ENCODE results near the gene RABGAP1L. TPM values are rescaled to one million over a fixed set of nuclear protein-coding genes. Genes with fewer than 3 reads are reported as not detected.

Gene RABGAP1L
- total and polyA plus RNA-seq, 2 of the 4 experiments (the other 2 are of a cell fraction): 7.9 to 26.7 TPM

GRCh38 chr1:174153825-174154107, 5.6 kb upstream of the RABGAP1L start:
- no peak for ATAC-seq (ENCODE audit: low read depth)
- Histone ChIP-seq H2BK15ac (ENCODE audit: low read depth, low read length) (no peak overlapping the region), H4K91ac (ENCODE audit: insufficient read depth, low read depth, low read length) (no peak overlapping the region), H3K36me3 (ENCODE audit: control insufficient read depth, insufficient read depth, low read length) (no peaks in the 10 kb centered on the region), H2BK120ac (ENCODE audit: low read depth, low read length) (no peak overlapping the region), H4K20me1 (ENCODE audit: insufficient read depth, low read length) (no peaks in the 10 kb centered on the region), H2BK5ac (ENCODE audit: low read depth, low read length, poor library complexity, severe bottlenecking) (no peak overlapping the region), H3K9ac (ENCODE audit: low read depth, low read length) (no peak overlapping the region), H3K56ac (ENCODE audit: extremely low read depth, insufficient read depth, low read length) (no peak overlapping the region), H2BK20ac (ENCODE audit: low read depth, low read length) (no peak overlapping the region), H3K4me3 (ENCODE audit: insufficient read depth, low read depth, low read length) (no peak overlapping the region), H3K9me3 (ENCODE audit: control insufficient read depth, insufficient read depth, low read length) (no peaks in the 10 kb centered on the region), H3K9me1 (ENCODE audit: insufficient read depth, low read length) (no peaks in the 10 kb centered on the region), H3K4ac (ENCODE audit: low read depth, low read length) (no peak overlapping the region), H4K8ac (ENCODE audit: low read depth in 2 of 2, low read length in 2 of 2) (no peak overlapping the region), H2AK5ac (ENCODE audit: low read depth, low read length) (no peak overlapping the region), H2AK9ac (replicated peaks; ENCODE audit: low read depth, low read length, poor library complexity) (no peak overlapping the region), H2AFZ (replicated peaks; ENCODE audit: low read length, poor library complexity) (no peak overlapping the region), H3K4me2 (ENCODE audit: low read depth, low read length) (no peak overlapping the region), H3K79me1 (ENCODE audit: low read depth in 1 of 2, low read length in 2 of 2) (no peaks in the 10 kb centered on the region), H3K18ac (ENCODE audit: low read depth, low read length) (no peak overlapping the region), H4K5ac (ENCODE audit: low read depth, low read length) (no peak overlapping the region), H3K23ac (ENCODE audit: low read depth, low read length) (no peak overlapping the region), H3K4me1 (ENCODE audit: control insufficient read depth, insufficient read depth, low read length) (no peaks in the 10 kb centered on the region), H3K27me3 (ENCODE audit: control insufficient read depth, insufficient read depth, low read length) (no peaks in the 10 kb centered on the region; the same call in 1 of the 2 replicates), H3K27ac (ENCODE audit: insufficient read depth, low read length) (no peak overlapping the region), H3K14ac (replicated peaks; ENCODE audit: low read depth, low read length) (no peak overlapping the region)
- intact Hi-C loops (cut with micrococcal nuclease) (no loop called here), in situ Hi-C loops (cut with MboI; ENCODE audit: low sequenced_read_pairs) (no loop called here), dilution Hi-C loops (cut with HindIII; ENCODE audit: low sequenced_read_pairs, unreplicated experiment) (no loop called here)
- POLR2A ChIA-PET (ENCODE audit: unreplicated experiment): no interaction called here
- CTCF ChIA-PET: interaction anchor here (0.6 kb wide), 1 partner anchor 18 kb away, joined by 3 read pairs; no protein-coding TSS in a partner anchor
- TF ChIP-seq BHLHE40 (IDR thresholded peaks at IDR 0.05; ENCODE audit: low read depth, low read length) (no peak), SMC3 (IDR thresholded peaks at IDR 0.05; ENCODE audit: low read depth, low read length) (no peak)
- no peak for DNase-seq
- no TSS peak for BruUV-seq (replicated peaks)
